Renal cortex interstitium (tissue), 3 donors: ENCODE data around the gene PRELID2. TPM values are rescaled to one million over a fixed set of nuclear protein-coding genes. Genes with fewer than 3 reads are reported as not detected.

ENCODE experiments used
- polyA plus RNA-seq, 3 donors: library from polyadenylated mRNA; unstranded; fragments of 120-200 nt; gene quantifications; one replicate each; pipeline ENCODE4 v1.2.1, GENCODE V29; 2013; ENCODE audit not compliant: insufficient read length in 3 of 3

The PRELID2 gene
- polyA plus RNA-seq, 3 donors = 7.2 to 10.4 (median 9.2) TPM

Other genes with a start within 250 kb of the PRELID2 start
- not detected for gene GRXCR2, start 37.7 kb upstream of the PRELID2 start, polyA plus RNA-seq
- 1 to 10 TPM; 4.6 to 5.9 (median 5.2) TPM for gene SH3RF2, start 101.2 kb upstream of the PRELID2 start, polyA plus RNA-seq